GM21526 (cell line): Measurements from ENCODE around the gene KRT78.

ENCODE experiments used
- ATAC-seq: cut with Tn5 transposase; IDR thresholded peaks from one replicate; pipeline ENCODE4 v1.9.1; 2021; ENCODE audit warnings: moderate library complexity; ENCODE audit not compliant: unreplicated experiment, low FRiP score

The KRT78 gene

GRCh38 chr12:52813885-52814709, 34.7 kb downstream of the KRT78 start, which contains the start of gene KRT4:
Gene KRT4, minus strand, starts transcription at chr12:52814116. Its CDS starts 58 bp downstream, at chr12:52814058.
- no peak for ATAC-seq

DNA sequence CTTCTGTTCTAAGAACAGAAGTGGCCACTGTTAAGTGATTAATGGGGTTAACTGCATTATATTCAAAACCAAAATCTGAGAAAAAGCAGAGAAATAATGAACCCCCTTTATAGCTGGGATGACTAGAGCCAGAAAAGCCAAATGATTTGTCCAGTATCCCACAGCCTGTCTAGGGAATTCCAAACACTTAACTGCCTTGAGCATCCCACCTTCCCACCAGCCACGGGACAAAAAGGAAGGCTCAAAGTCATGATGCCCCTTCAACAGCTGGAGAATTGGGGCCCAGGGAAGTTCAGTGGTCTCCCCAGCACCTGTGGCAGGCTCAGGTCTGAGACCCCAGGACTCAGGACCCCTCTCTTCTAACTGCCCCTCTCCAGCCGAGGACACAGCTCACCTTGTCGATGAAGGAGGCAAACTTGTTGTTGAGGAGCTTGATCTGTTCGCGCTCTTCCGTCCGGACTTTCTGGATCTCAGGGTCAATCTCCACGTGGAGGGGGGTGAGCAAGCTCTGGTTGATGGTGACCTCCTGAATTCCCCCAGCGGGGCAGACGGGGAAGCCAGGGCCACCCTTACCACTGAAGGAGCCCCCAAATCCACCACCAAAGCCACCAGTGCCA, 35.5 kb downstream of the KRT78 start:
- no peak for ATAC-seq

DNA sequence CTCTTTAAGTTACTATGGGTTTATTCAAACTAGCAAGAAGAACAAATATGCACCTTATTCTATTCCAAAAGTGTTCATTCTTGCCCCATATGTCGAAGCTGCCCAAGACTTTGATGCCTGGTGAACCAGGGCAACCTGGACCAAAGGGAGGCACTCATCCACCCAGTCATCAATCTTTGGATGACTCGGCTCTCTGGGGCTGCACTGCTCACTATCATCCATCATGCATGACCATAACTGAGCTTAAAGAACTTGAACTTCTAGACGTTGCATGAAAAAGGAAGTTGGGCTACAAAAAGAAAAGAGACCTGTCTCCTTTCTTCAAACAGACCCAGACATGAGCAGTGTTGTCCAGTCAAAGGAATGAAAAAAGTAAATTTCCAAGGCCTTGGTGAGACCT, 36.0 kb downstream of the KRT78 start:
- ATAC-seq, result no peak

DNA sequence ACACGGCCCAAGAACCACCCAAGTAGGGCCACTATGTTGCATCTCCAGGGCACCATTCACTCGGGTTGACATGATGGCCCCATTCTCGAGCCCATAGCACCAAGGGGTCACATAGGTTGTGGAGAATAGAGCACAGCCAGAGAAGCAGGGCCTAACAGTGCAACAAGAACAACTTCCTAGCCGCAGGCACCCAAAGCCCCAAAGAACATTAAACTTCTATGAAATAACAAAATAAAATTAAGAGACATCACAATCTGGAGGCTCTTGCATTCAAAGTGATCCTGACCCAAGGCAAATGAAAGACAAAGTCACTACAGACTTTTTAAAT, 36.8 kb downstream of the KRT78 start:
- no peak for ATAC-seq

DNA sequence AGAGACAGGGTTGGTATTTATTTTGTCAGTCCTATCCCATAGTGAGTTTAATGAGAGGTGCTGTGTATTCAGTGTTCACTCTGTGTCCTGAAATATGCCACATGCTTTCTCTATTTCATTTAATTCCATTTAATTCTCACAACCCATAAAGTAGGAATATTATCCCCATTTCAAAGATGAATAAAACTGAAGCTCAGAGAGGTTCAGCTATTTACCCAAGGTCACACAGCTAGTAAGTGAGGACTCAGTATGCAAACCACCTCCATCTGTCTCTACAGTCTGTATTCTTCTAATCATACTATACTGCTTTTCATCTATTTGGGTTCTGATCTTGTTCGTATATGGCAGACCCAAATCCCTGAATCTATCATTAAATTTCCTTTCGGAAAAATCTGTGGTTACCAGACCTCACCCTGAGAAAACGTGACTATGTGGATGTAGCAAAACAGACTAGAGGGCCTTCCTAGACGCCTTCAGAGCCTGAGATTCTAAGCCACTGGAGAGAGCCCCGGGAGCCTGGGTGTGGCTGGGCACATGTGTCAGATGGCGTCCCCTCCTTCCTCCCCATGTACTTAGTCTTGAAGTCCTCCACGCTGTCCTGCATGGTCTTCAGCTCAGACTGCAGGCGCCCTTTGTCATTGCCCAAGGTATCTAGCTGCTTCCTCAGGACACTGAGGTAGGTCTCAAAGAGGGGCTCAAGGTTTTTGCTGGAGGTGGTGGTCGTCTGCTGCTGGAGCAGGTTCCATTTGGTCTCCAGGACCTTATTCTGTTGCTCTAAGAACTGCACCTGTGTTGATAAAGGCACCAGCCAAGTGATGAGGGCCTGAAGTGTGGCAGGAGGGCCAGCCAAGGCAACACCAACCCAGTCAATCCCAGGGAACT, 37.4 kb downstream of the KRT78 start:
- no peak for ATAC-seq

DNA sequence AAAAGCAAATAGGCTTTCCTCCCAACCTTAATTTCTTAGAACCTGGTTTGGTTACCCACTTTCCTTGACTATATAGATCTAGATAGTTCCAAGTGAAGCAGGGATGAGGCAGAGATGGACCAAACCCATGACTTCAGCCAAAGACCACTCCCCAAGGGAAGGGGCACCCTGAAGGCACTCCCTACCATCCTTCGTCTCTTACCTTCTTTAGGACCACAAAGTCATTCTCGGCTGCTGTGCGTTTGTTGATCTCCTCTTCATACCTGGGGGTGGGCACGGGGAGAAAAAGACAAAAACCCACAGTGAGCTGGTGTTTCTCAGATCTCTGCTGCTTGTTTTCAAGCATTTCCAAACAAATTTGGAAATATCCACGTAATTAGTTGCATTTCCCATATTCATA, 38.2 kb downstream of the KRT78 start:
- ATAC-seq, result no peak

GRCh38 chr12:52809166-52809565, 39.6 kb downstream of the KRT78 start:
- ATAC-seq, result no peak

DNA sequence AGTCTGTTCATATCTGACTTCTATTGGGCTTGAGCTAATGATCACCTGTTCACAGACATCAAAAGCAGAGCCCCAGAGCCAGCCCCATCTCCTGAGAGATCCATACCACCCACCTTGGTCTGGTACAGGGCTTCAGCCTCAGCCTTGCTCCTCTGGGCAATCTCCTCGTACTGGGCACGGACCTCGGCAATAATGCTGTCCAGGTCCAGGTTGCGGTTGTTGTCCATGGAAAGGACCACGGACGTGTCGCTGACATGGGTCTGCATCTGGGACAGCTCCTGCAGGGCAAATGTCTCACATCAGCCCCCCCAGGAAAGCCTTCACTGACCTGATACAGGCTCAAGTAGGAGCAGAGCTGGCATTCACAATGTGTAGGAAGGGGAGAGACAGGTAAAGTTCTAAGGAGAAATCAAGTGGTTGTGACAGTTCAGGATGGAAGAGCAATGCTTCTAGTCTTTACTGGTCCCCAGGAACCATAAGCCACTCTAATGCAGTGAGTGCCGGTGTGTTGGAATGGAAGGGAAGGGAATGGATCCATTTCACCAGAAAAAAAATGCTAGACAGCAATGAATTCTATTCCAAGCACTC, 40.1 kb downstream of the KRT78 start:
- no peak for ATAC-seq

DNA sequence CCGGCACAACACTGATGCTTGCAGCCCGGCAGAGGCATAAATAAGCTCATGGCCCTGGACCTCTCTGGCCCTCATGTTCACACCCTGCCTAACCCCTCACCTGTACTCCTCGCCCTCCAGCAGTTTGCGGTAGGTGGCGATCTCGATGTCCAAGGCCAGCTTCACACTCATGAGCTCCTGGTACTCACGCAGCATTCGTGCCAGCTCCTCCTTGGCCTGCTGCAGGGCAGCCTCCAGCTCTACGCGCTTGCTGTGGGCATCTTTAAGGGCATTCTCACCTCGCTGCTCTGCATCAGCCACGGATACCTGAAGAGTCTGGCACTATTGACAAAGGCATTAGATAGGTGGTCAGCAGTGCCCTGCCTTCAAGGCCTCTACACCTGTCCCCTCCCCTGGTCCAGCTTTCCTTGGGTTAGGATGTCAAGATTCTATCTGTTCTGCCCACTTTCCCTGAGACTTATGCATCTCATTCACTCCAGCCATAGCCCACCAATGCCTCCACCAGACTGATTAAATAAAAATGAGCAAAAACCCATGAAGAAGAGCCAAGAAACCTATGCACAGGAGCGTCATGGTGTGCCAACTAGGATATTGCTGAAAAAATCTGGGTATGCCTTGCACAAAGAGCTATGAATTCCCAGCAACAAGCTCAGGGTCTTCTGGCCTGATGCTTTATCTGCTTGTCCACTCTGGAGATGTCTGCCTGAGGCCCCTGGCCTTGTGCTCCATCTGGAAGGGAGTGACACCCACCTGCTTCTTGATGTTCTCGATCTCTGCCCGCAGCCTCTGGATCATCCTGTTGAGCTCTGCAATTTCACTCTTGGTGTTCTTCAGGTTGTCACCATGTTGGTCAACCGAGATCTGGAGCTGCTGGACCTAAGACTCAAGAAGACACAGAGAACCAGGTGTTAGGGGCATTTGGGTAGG, 41.0 kb downstream of the KRT78 start:
- ATAC-seq, result no peak

DNA sequence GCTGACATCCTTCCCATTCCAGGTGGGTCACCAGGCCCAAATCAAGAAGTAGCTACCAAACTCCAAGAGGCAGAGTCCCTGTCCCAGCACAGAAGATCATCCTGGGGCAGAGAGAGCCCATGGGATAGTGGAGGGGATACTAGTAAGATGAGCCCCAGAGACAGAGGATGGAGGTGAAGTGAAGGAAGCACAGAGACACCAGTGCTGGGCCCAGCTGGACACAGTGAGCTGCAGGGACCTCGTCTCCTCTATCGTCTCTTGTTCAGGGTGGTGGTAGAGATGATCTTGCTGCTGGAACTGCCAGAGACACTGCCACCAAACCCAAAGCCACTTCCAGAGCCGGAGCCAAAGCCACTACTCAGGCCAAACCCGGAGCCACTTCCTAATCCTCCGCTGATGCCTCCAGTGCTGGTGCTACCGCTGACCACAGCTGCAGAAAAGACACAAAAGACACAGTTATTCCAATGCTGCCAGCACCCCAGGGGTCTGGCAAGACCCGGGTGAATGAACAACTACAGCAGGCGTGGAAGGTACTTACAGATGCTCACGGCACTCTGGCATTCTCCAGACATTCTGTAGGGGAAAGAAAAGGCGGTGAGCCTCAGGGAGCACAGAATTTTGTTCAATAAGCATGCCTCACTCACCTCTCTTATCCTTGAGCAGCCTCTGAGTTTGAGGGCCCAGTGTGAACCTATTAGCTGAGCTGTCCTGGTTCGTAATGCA, 41.8 kb downstream of the KRT78 start:
- no peak for ATAC-seq

- ATAC-seq, result no peak
Observed at GRCh38 chr12:52806169-52806811, 42.5 kb downstream of the KRT78 start.

GRCh38 chr12:52805739-52806138, 43.1 kb downstream of the KRT78 start:
- ATAC-seq, result no peak

GRCh38 chr12:52805000-52805399, 43.8 kb downstream of the KRT78 start:
- ATAC-seq, result no peak

- ATAC-seq, result no peak
Observed at GRCh38 chr12:52802442-52802841, 46.4 kb downstream of the KRT78 start.

DNA sequence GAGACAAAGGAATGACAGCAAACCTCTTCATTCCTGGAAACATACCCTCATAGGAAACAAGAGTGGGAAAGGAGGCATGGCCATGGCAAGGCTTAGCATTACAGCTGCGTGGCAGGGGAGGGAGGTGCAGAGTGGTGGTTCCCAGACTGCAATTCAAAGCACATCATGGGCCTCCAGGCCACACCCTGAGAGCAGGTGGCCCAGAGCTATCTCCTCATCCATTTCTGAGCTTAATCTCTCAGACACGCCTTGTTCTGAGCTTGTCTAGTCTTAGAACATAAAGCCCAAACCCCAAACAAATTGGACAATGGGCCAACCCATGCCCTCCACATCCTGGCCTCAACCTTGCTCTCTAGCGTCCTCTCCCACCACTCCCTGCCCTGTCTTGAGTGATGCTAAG, 47.0 kb downstream of the KRT78 start:
- ATAC-seq, result no peak

GRCh38 chr12:52800259-52800917, 48.4 kb downstream of the KRT78 start:
- ATAC-seq, result no peak

- no peak for ATAC-seq
Observed at GRCh38 chr12:52799505-52800211, 49.1 kb downstream of the KRT78 start.
